ENCODE data around the gene WFS1.

- TF ChIP-seq GATA2 (IDR thresholded peaks at IDR 0.05; ENCODE audit: low read depth, low read length) (no peak), GATA3 (IDR thresholded peaks at IDR 0.05; ENCODE audit: low read depth, low read length) (no peak)
These were observed 60.1 kb downstream of the WFS1 start for GRCh38 chr4:6329478-6330383.
